GM12891 (cell line): ENCODE data around the gene KCNIP1.

Source experiments
- POLR2A ChIP-seq: IDR thresholded peaks from 2 replicates; pipeline ENCODE4 v1.6.1; 2011; ENCODE audit warnings: low read depth, low read length, control low read depth
- POU2F2 ChIP-seq: IDR thresholded peaks from 2 replicates; pipeline ENCODE4 v1.6.1; 2011; ENCODE audit warnings: low read depth, mild to moderate bottlenecking, control low read depth, low read length, moderate library complexity

- TF ChIP-seq POLR2A (no peak), POU2F2 (no peak)
These were observed 257.4 kb downstream of the KCNIP1 start for GRCh38 chr5:170761048-170761707.
